GM12873 (cell line): Measurements from ENCODE around the gene NR2F1.

Experiments
- CTCF ChIP-seq: IDR thresholded peaks from 2 replicates; pipeline ENCODE4 v1.5.1; 2012; ENCODE audit warnings: low read depth, mild to moderate bottlenecking, moderate library complexity, low read length, control low read depth; ENCODE audit not compliant: insufficient read depth; ENCODE audit errors: missing control alignments

Gene NR2F1

DNA sequence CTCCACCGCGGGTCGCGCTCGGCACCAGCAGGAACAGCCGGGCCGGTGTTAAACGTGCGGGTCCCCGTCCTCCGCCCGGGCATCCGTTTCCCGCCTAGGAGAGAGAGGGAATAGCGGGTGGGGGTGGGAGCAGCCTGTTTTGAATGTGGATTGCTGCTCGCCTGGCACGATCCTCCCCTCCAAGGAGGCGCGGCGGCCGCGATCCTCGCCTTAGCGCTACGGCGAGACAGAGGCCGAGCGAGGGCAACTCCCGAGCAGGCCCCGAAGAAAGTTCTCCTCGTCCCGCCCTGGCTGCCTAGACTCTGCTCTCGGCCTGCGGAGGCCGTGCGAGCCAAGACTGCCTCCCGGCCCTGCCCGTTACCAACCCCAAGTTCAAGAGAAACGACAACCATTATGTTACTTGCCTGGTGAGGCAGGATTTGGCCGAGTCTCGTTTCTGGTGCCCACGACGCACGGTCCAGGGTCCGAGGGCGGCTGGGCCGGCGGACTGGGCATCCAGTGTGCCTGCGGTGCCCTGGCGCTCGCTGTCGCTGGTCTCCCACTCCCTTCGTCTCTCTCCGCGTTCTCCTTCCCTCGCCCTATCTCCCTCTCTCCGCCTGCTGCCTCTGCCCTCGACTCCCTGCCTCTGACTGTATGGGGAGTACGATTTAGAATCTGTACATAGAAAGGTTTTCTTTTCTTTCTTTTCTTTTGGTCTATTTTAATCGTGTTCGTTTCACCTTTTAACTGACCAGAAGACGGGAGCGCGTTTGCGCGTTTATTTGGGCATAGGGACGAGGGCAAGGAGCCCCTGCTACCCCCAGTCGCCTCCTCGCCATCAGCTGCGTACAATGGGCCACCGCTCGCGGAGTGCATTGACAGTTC lies 2.7 kb upstream of the NR2F1 start:
- no peak for TF ChIP-seq CTCF

- no peak for TF ChIP-seq CTCF
These were observed 2.0 kb upstream of the NR2F1 start, which contains the start of gene NR2F1-AS1 for GRCh38 chr5:93580927-93581445. Gene NR2F1-AS1, minus strand, starts transcription at chr5:93581219.

GRCh38 chr5:93582167-93582462 lies 907 bp upstream of the NR2F1 start:
- no peak for TF ChIP-seq CTCF

DNA sequence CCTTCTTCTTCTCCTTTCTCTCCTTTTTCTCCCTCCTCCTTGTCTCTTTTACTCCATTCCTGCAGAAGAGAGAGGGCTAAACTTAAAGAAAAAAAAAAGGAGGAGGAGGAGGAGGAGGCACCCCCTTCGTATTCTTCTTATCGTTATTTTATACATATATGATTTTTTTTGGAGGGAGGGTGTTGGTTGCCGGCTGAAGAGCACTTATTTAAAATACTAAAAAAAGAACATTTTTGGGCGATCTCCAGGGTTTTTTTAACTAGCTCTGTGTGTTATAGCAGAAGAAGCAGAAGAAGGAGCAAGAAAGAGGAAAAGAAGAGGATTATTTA lies 381 bp downstream of the NR2F1 start:
- no peak for TF ChIP-seq CTCF

- TF ChIP-seq CTCF = no peak
These were observed 960 bp downstream of the NR2F1 start for GRCh38 chr5:93583768-93584595.

- TF ChIP-seq CTCF = no peak
These were observed 1.6 kb downstream of the NR2F1 start for GRCh38 chr5:93584596-93585040.
